Uterus (tissue), 4 donors: Measurements from ENCODE around the gene AGBL4. TPM values are rescaled to one million over a fixed set of nuclear protein-coding genes. Genes with fewer than 3 reads are reported as not detected.

Experiments
- DNase-seq, 2 donors: peaks; one replicate each; pipeline ENCODE4 v3.0.0-alpha.2; 2019 to 2020
- H3K27ac ChIP-seq, 2 donors: fragments of 200-600 bp; sonication (generic); 1 replicate in 1 of 2; 2 replicates in 1 of 2; pipeline ENCODE4 v1.5.1; 2016 to 2018
- H3K27me3 ChIP-seq, 2 donors: fragments of 200-600 bp; sonication (generic); one replicate each; pipeline ENCODE4 v1.5.1; 2018 to 2019; ENCODE audit warnings: control low read depth in 1 of 2
- H3K36me3 ChIP-seq, 2 donors: fragments of 200-600 bp; sonication (generic); one replicate each; pipeline ENCODE4 v1.5.1; 2019; ENCODE audit warnings: control low read depth in 1 of 2
- H3K4me1 ChIP-seq, 2 donors: fragments of 200-600 bp; sonication (generic); one replicate each; pipeline ENCODE4 v1.5.1; 2018 to 2019; ENCODE audit warnings: control low read depth in 1 of 2
- H3K4me3 ChIP-seq, 2 donors: fragments of 200-600 bp; sonication (generic); 1 replicate in 1 of 2; 2 replicates in 1 of 2; pipeline ENCODE4 v1.5.1; 2018 to 2019; ENCODE audit warnings: mild to moderate bottlenecking in 1 of 2
- H3K9me3 ChIP-seq, 2 donors: fragments of 200-600 bp; sonication (generic); one replicate each; pipeline ENCODE4 v1.5.1; 2019; ENCODE audit warnings: control low read depth in 1 of 2
- CTCF ChIP-seq, 4 experiments: fragments of 200-600 bp in 2 of 4; fragments of 450-650 bp in 2 of 4; sonication (generic) in 2 of 4; IDR thresholded peaks; one replicate each; pipeline ENCODE4 v1.5.1; 2016 to 2019; ENCODE audit warnings: antibody characterized with exemption in 4 of 4, mild to moderate bottlenecking in 2 of 4, moderate library complexity in 1 of 4
- POLR2A ChIP-seq, 2 donors: fragments of 450-650 bp; IDR thresholded peaks; one replicate each; pipeline ENCODE4 v1.6.1; 2016; ENCODE audit warnings: antibody characterized with exemption in 2 of 2, mild to moderate bottlenecking in 1 of 2, moderate library complexity in 1 of 2
- intact Hi-C: fragments of 100-400 bp; cut with DNase I; formaldehyde crosslinking; loops from one replicate; pipeline ENCODE4 v1.15.1; 2023; ENCODE audit warnings: low total_unique reads
- total RNA-seq, 4 donors: library from RNA; depleted of rRNA in 3 of 4; stranded (reverse); fragments of >200 nt in 3 of 4; gene quantifications; one replicate each; pipeline versions ENCODE4 v1.1.0 to v1.2.4, GENCODE V29; 2014 to 2023
- donor health status: DM: yes; HTN: yes; CAD: no.

Gene AGBL4
- total RNA-seq, 4 donors from 2014 or later, result 0.85 to 1.9 TPM; not detected in 2

GRCh38 chr1:48596046-48596445, 1427.7 kb downstream of the AGBL4 start:
- H3K4me1 ChIP-seq, result no peaks in the 10 kb centered on the region
- no peaks in the 10 kb centered on the region for H3K36me3 ChIP-seq
- H3K9me3 ChIP-seq, result no peaks in the 10 kb centered on the region
- DNase-seq, result no peak
- no peak for TF ChIP-seq CTCF (IDR thresholded peaks at IDR 0.05)
- no peak for TF ChIP-seq POLR2A (IDR thresholded peaks at IDR 0.05)
- H3K4me3 ChIP-seq, result no peak overlapping the region
- no peak overlapping the region for H3K27ac ChIP-seq
- no peaks in the 10 kb centered on the region for H3K27me3 ChIP-seq
- intact Hi-C loops, result no loop called here

GRCh38 chr1:48595613-48596012, 1428.1 kb downstream of the AGBL4 start:
- DNase-seq, result no peak
- no peaks in the 10 kb centered on the region for H3K4me1 ChIP-seq
- H3K27ac ChIP-seq, result no peak overlapping the region
- no peaks in the 10 kb centered on the region for H3K36me3 ChIP-seq
- H3K9me3 ChIP-seq, result no peaks in the 10 kb centered on the region
- TF ChIP-seq POLR2A (IDR thresholded peaks at IDR 0.05) (no peak), CTCF (IDR thresholded peaks at IDR 0.05) (no peak)
- H3K27me3 ChIP-seq, result no peaks in the 10 kb centered on the region
- H3K4me3 ChIP-seq, result no peak overlapping the region
- intact Hi-C loops, result no loop called here

- no peak for DNase-seq
- Histone ChIP-seq H3K4me3 (no peak overlapping the region), H3K27me3 (no peaks in the 10 kb centered on the region), H3K27ac (no peak overlapping the region), H3K9me3 (no peaks in the 10 kb centered on the region), H3K36me3 (no peaks in the 10 kb centered on the region), H3K4me1 (no peaks in the 10 kb centered on the region)
- intact Hi-C loops, result no loop called here
- TF ChIP-seq POLR2A (IDR thresholded peaks at IDR 0.05), result no peak
- no peak for TF ChIP-seq CTCF (IDR thresholded peaks at IDR 0.05)
Observed at GRCh38 chr1:48592330-48592729, 1431.4 kb downstream of the AGBL4 start.

GRCh38 chr1:48591181-48591580, 1432.6 kb downstream of the AGBL4 start:
- no peaks in the 10 kb centered on the region for H3K36me3 ChIP-seq
- H3K9me3 ChIP-seq, result no peaks in the 10 kb centered on the region
- no peak for DNase-seq
- TF ChIP-seq POLR2A (IDR thresholded peaks at IDR 0.05), result no peak
- no peak for TF ChIP-seq CTCF (IDR thresholded peaks at IDR 0.05)
- H3K27ac ChIP-seq, result no peak overlapping the region
- H3K4me1 ChIP-seq, result no peaks in the 10 kb centered on the region
- intact Hi-C loops, result no loop called here
- H3K27me3 ChIP-seq, result no peaks in the 10 kb centered on the region
- H3K4me3 ChIP-seq, result no peak overlapping the region

GRCh38 chr1:48588061-48588460, 1435.7 kb downstream of the AGBL4 start:
- no peak for DNase-seq
- Histone ChIP-seq H3K36me3 (no peaks in the 10 kb centered on the region), H3K4me1 (no peaks in the 10 kb centered on the region), H3K9me3 (no peaks in the 10 kb centered on the region), H3K27me3 (no peaks in the 10 kb centered on the region), H3K27ac (no peak overlapping the region), H3K4me3 (no peak overlapping the region)
- intact Hi-C loops, result no loop called here
- TF ChIP-seq POLR2A (IDR thresholded peaks at IDR 0.05) (no peak), CTCF (IDR thresholded peaks at IDR 0.05) (no peak)
